GM13977 (cell line): Measurements from ENCODE around the gene IPO4.

Experiments used
- DNase-seq: peaks from one replicate; pipeline ENCODE4 v3.0.0; 2012; ENCODE audit warnings: low spot score
- CTCF ChIP-seq: IDR thresholded peaks from 2 replicates; pipeline ENCODE4 v1.5.1; 2012; ENCODE audit warnings: mild to moderate bottlenecking, control low read depth; ENCODE audit not compliant: insufficient read depth; ENCODE audit errors: extremely low read depth, missing control alignments
- in situ Hi-C: fragments of 300-500 bp; cut with MboI; formaldehyde crosslinking; loops from one replicate; pipeline ENCODE4 v1.12.0; 2022; ENCODE audit warnings: low sequenced_read_pairs, low pct_unique_long_range_greater_than_20kb, mixed read lengths, inconsistent platforms; ENCODE audit not compliant: unreplicated experiment

IPO4 gene

GRCh38 chr14:24130717-24131548 lies 57.7 kb downstream of the IPO4 start:
- no peak for TF ChIP-seq CTCF
- in situ Hi-C loops: no loop called here
- no peak for DNase-seq

GRCh38 chr14:24130380-24130716 lies 58.3 kb downstream of the IPO4 start, which contains the start of gene FITM1:
TSS of gene FITM1 (plus strand) at chr14:24130659. CDS start at chr14:24131564, 905 bp downstream.
- TF ChIP-seq CTCF: no peak
- in situ Hi-C loops: no loop called here
- no peak for DNase-seq
